ENCODE measurements around the gene NAA38. TPM values are rescaled to one million over a fixed set of nuclear protein-coding genes. Genes with fewer than 3 reads are reported as not detected.

NAA38 gene
- total RNA-seq, 1 donor, result 29.7 TPM

DNA sequence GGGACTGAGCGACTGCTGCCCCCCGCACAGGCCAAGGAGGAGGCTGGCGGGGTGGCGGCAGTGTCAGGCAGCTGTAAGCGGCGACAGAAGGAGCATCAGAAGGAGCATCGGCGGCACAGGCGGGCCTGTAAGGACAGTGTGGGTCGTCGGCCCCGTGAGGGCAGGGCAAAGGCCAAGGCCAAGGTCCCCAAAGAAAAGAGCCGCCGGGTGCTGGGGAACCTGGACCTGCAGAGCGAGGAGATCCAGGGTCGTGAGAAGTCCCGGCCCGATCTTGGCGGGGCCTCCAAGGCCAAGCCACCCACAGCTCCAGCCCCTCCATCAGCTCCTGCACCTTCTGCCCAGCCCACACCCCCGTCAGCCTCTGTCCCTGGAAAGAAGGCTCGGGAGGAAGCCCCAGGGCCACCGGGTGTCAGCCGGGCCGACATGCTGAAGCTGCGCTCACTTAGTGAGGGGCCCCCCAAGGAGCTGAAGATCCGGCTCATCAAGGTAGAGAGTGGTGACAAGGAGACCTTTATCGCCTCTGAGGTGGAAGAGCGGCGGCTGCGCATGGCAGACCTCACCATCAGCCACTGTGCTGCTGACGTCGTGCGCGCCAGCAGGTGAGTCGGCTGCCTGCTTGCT lies 8.1 kb downstream of the NAA38 start:
- H3K9me3 ChIP-seq (ENCODE audit: low read depth, low read length), result no peaks in the 10 kb centered on the region
- H4K20me1 ChIP-seq (ENCODE audit: insufficient read depth, low read length), result peaks cover 36% of the 10 kb centered on the region
- H3K4me1 ChIP-seq (ENCODE audit: insufficient read depth, low read length), result peaks cover 10% of the 10 kb centered on the region
- H3K4me3 ChIP-seq (ENCODE audit: insufficient read depth, low read length), result no peak overlapping the region
- DNase-seq (ENCODE audit: insufficient read length, low spot score, missing footprints), result no peak
- H3K27me3 ChIP-seq (ENCODE audit: insufficient read depth, low read length), result no peaks in the 10 kb centered on the region
- H2AFZ ChIP-seq (ENCODE audit: low read length), result no peak overlapping the region
- TF ChIP-seq, protein P1, sequence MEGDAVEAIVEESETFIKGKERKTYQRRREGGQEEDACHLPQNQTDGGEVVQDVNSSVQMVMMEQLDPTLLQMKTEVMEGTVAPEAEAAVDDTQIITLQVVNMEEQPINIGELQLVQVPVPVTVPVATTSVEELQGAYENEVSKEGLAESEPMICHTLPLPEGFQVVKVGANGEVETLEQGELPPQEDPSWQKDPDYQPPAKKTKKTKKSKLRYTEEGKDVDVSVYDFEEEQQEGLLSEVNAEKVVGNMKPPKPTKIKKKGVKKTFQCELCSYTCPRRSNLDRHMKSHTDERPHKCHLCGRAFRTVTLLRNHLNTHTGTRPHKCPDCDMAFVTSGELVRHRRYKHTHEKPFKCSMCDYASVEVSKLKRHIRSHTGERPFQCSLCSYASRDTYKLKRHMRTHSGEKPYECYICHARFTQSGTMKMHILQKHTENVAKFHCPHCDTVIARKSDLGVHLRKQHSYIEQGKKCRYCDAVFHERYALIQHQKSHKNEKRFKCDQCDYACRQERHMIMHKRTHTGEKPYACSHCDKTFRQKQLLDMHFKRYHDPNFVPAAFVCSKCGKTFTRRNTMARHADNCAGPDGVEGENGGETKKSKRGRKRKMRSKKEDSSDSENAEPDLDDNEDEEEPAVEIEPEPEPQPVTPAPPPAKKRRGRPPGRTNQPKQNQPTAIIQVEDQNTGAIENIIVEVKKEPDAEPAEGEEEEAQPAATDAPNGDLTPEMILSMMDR (IDR thresholded peaks at IDR 0.05; ENCODE audit: extremely low read depth, low read depth, low read length), result no peak
- H3K4me2 ChIP-seq (ENCODE audit: insufficient read depth, low read length), result no peak overlapping the region
- H3K79me2 ChIP-seq (ENCODE audit: insufficient read depth, low read length), result peaks cover 30% of the 10 kb centered on the region
- H3K36me3 ChIP-seq (ENCODE audit: insufficient read depth, low read length), result peaks cover 46% of the 10 kb centered on the region
- H3K27ac ChIP-seq (ENCODE audit: low read depth, low read length), result no peak overlapping the region

DNA sequence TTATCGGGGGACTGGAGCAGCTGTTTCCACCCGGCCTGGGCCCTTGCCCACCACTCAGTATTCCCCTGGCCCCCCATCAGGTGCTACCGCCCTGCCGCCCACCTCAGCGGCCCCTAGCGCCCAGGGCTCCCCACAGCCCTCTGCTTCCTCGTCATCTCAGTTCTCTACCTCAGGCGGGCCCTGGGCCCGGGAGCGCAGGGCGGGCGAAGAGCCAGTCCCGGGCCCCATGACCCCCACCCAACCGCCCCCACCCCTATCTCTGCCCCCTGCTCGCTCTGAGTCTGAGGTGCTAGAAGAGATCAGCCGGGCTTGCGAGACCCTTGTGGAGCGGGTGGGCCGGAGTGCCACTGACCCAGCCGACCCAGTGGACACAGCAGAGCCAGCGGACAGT lies 8.6 kb downstream of the NAA38 start:
- Histone ChIP-seq H3K4me3 (ENCODE audit: insufficient read depth, low read length) (no peak overlapping the region), H3K27ac (ENCODE audit: low read depth, low read length) (no peak overlapping the region), H4K20me1 (ENCODE audit: insufficient read depth, low read length) (peaks cover 36% of the 10 kb centered on the region), H3K27me3 (ENCODE audit: insufficient read depth, low read length) (no peaks in the 10 kb centered on the region), H3K36me3 (ENCODE audit: insufficient read depth, low read length) (peaks cover 46% of the 10 kb centered on the region), H3K4me2 (ENCODE audit: insufficient read depth, low read length) (no peak overlapping the region), H3K79me2 (ENCODE audit: insufficient read depth, low read length) (peaks cover 32% of the 10 kb centered on the region), H3K9me3 (ENCODE audit: low read depth, low read length) (no peaks in the 10 kb centered on the region), H2AFZ (ENCODE audit: low read length) (no peak overlapping the region), H3K4me1 (ENCODE audit: insufficient read depth, low read length) (peaks cover 10% of the 10 kb centered on the region)
- no peak for DNase-seq (ENCODE audit: insufficient read length, low spot score, missing footprints)
- TF ChIP-seq, protein P1 (IDR thresholded peaks at IDR 0.05; ENCODE audit: extremely low read depth, low read depth, low read length), result no peak

DNA sequence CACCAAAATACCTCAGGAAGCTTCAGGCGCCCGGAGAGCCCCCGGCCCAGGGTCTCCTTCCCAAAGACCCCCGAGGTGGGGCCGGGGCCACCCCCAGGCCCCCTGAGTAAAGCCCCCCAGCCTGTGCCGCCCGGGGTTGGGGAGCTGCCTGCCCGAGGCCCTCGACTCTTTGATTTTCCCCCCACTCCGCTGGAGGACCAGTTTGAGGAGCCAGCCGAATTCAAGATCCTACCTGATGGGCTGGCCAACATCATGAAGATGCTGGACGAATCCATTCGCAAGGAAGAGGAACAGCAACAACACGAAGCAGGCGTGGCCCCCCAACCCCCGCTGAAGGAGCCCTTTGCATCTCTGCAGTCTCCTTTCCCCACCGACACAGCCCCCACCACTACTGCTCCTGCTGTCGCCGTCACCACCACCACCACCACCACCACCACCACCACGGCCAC lies 9.2 kb downstream of the NAA38 start:
- H3K4me2 ChIP-seq (ENCODE audit: insufficient read depth, low read length), result no peak overlapping the region
- no peak overlapping the region for H3K27ac ChIP-seq (ENCODE audit: low read depth, low read length)
- H3K9me3 ChIP-seq (ENCODE audit: low read depth, low read length), result no peaks in the 10 kb centered on the region
- DNase-seq (ENCODE audit: insufficient read length, low spot score, missing footprints), result no peak
- TF ChIP-seq, protein P1 (IDR thresholded peaks at IDR 0.05; ENCODE audit: extremely low read depth, low read depth, low read length), result no peak
- H3K27me3 ChIP-seq (ENCODE audit: insufficient read depth, low read length), result no peaks in the 10 kb centered on the region
- no peak overlapping the region for H3K4me3 ChIP-seq (ENCODE audit: insufficient read depth, low read length)
- H3K79me2 ChIP-seq (ENCODE audit: insufficient read depth, low read length), result peaks cover 32% of the 10 kb centered on the region
- peaks cover 36% of the 10 kb centered on the region for H4K20me1 ChIP-seq (ENCODE audit: insufficient read depth, low read length)
- peaks cover 11% of the 10 kb centered on the region for H3K4me1 ChIP-seq (ENCODE audit: insufficient read depth, low read length)
- H3K36me3 ChIP-seq (ENCODE audit: insufficient read depth, low read length), result peaks cover 45% of the 10 kb centered on the region
- H2AFZ ChIP-seq (ENCODE audit: low read length), result no peak overlapping the region

DNA sequence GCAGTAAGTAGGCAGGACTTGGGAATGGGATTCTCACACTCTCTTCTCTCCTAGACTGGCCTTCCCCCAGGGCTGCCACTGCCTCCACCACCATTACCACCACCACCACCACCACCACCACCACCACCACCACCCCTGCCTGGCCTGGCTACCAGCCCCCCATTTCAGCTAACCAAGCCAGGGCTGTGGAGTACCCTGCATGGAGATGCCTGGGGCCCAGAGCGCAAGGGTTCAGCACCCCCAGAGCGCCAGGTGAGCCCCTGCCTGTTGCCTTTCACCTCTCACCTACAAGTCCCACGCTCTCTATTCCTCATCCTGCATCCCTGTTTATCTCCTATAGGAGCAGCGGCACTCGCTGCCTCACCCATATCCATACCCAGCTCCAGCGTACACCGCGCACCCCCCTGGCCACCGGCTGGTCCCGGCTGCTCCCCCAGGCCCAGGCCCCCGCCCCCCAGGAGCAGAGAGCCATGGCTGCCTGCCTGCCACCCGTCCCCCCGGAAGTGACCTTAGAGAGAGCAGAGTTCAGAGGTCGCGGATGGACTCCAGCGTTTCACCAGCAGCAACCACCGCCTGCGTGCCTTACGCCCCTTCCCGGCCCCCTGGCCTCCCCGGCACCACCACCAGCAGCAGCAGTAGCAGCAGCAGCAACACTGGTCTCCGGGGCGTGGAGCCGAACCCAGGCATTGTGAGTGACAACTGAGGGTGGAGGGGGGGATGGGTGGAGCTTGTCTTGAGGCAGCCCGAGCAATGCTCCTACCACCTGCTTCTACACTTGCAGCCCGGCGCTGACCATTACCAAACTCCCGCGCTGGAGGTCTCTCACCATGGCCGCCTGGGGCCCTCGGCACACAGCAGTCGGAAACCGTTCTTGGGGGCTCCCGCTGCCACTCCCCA lies 10.3 kb downstream of the NAA38 start:
- Histone ChIP-seq H3K4me3 (ENCODE audit: insufficient read depth, low read length) (no peak overlapping the region), H3K4me2 (ENCODE audit: insufficient read depth, low read length) (no peak overlapping the region), H3K27ac (ENCODE audit: low read depth, low read length) (no peak overlapping the region), H3K4me1 (ENCODE audit: insufficient read depth, low read length) (peaks cover 19% of the 10 kb centered on the region), H3K9me3 (ENCODE audit: low read depth, low read length) (no peaks in the 10 kb centered on the region), H4K20me1 (ENCODE audit: insufficient read depth, low read length) (peaks cover 32% of the 10 kb centered on the region), H3K27me3 (ENCODE audit: insufficient read depth, low read length) (no peaks in the 10 kb centered on the region), H2AFZ (ENCODE audit: low read length) (no peak overlapping the region), H3K79me2 (ENCODE audit: insufficient read depth, low read length) (peaks cover 32% of the 10 kb centered on the region), H3K36me3 (ENCODE audit: insufficient read depth, low read length) (peaks cover 35% of the 10 kb centered on the region)
- DNase-seq (ENCODE audit: insufficient read length, low spot score, missing footprints), result no peak
- TF ChIP-seq, protein P1 (IDR thresholded peaks at IDR 0.05; ENCODE audit: extremely low read depth, low read depth, low read length), result no peak
